Subcutaneous adipose tissue (tissue), 4 donors: ENCODE data around the gene KIRREL3. TPM values are rescaled to one million over a fixed set of nuclear protein-coding genes. Genes with fewer than 3 reads are reported as not detected.

Experiments
- total RNA-seq, 4 donors: library from RNA; depleted of rRNA; stranded (reverse); fragments of >200 nt; gene quantifications; one replicate each; pipeline ENCODE4 v1.1.0, GENCODE V29; 2016
- TF ChIP-seq, protein P1 (sequence below): fragments of 450-650 bp; IDR thresholded peaks from one replicate; pipeline ENCODE4 v1.5.1; 2016; ENCODE audit warnings: low read depth, mild to moderate bottlenecking, control low read depth, antibody characterized with exemption, moderate library complexity

The KIRREL3 gene
- total RNA-seq, 4 donors from 2014 or later: not detected

DNA sequence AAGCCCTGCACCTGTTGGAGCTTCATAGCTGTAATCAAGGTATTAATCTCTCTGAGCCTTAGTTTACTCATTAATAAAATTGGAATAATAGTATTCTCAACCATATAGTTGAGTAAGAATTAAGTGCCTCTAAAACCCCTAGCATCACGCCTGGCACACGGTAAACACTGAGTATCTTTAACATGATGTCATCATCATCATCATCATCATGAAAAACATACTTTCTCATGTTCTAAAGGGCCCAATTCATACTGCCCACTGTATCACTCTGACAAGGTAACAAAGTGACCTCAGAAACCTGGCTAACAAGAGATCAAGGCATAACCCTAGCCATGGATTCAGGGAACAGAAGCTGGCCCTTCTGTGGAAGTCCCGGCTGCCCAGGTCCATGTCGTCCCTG is 58.4 kb downstream of the KIRREL3 start:
- TF ChIP-seq, protein P1, sequence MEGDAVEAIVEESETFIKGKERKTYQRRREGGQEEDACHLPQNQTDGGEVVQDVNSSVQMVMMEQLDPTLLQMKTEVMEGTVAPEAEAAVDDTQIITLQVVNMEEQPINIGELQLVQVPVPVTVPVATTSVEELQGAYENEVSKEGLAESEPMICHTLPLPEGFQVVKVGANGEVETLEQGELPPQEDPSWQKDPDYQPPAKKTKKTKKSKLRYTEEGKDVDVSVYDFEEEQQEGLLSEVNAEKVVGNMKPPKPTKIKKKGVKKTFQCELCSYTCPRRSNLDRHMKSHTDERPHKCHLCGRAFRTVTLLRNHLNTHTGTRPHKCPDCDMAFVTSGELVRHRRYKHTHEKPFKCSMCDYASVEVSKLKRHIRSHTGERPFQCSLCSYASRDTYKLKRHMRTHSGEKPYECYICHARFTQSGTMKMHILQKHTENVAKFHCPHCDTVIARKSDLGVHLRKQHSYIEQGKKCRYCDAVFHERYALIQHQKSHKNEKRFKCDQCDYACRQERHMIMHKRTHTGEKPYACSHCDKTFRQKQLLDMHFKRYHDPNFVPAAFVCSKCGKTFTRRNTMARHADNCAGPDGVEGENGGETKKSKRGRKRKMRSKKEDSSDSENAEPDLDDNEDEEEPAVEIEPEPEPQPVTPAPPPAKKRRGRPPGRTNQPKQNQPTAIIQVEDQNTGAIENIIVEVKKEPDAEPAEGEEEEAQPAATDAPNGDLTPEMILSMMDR: no peak

DNA sequence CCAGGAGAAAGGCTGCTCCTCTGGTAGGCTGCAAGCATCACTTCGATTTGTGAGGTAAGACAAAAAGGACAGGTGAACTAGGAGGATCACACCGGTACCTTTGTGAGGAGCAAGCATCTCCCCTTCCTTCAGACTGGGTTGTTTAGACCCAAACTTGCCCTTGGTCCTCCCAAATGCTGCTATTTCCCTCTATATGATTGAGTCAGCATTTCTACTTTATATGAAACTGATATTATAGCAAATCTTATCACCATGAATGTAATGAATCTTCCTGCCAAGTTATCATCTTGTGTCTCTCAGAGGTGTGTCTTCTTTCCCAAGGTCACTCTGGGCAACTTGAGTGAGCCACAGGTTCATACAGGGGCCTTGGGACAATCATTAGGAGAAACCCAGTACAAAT is 61.0 kb downstream of the KIRREL3 start:
- TF ChIP-seq, protein P1: no peak

DNA sequence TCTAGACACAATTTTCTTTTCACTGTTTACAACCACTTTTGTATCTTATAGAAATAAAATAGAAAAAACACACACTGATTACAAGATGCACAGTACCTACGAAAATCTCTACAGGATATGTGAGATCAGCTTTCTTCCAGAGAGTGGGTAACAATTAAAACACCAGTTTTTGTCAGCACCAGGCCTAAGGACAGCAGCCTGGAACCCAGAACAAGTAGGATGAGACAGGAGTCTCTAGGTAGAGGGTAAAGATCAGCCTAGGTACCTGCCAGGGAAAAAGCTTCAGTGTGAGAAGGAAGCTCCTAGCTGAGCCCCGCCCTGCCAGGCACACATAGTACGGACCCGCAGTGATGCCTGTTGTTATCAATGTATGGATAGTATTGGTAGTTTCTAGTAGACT is 61.9 kb downstream of the KIRREL3 start:
- TF ChIP-seq, protein P1: no peak

DNA sequence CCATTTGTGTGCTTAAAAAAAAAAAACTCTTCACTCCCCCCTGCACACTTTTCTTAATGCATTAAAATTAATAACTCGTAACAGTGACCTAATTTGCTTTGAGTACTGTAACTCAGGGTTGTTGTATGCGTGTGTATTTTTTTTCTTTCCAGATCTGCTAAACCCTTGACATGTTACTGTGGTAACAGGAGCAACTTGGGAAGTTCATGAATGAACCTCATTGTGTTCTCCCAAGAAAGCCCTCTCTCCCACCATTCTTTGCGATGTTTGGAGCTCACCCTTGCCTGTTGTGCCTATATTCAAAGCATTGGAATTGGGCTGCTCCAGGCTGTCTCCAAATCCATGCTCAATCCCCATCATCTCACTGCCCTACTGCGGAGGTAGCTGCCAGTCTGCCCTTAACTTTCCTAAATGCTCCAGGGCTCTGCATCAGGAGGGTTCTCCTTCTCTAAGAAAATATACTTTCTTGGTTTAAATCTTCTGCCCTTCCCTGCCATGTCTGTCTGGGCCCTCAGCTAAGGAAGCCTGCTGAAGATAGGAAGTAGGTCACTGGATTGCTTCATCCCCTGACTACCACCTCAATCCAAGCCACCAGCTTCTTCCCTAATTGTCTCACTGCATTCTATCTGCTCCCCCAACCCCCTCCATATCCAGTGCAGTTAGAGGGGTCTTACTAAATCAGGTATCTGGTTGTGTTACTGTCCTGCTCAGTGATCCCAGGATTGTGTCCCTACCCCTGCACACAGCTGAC is 70.3 kb downstream of the KIRREL3 start:
- TF ChIP-seq, protein P1: no peak

DNA sequence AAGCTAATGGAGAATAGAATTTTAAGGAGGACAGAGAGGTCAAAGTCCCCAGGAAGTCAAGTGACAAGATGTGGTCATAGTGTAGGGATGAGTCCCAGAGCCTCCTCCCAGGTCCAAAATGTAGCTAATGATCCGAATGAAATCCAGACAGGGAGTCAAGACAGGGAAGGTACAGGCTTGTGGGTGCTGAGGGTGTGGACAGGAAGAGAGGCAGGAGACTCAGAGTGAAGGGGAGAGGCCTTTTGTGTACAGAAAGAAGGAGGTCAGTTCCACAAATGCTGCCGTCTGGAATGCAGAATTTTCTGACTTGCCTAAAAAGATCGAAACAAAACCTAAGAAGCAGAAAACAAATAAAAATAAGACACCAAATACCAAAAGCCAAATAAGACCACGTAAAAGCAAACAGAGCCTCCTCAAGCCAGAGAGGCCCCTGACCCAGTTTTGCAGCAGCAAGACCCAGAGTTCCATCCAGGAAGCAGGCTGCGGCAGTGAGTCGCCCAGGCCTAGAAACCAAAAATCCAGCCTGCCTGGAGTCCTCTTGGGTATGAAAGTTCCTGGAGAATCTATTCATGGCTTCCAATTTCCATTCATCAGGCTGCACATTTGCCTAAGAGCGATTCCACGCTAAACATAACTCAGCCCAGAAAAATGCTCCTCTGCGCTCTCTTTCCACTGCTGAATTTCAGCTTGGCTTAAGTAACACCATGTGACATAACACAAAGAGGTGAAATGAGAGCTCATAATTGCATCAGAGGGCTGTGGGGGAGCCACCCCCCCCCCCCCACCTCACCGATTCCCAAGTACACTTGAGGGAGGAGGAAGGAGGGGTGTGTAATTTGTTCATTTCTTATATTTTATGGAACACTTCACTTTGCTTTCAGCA is 71.2 kb downstream of the KIRREL3 start:
- TF ChIP-seq, protein P1: no peak

DNA sequence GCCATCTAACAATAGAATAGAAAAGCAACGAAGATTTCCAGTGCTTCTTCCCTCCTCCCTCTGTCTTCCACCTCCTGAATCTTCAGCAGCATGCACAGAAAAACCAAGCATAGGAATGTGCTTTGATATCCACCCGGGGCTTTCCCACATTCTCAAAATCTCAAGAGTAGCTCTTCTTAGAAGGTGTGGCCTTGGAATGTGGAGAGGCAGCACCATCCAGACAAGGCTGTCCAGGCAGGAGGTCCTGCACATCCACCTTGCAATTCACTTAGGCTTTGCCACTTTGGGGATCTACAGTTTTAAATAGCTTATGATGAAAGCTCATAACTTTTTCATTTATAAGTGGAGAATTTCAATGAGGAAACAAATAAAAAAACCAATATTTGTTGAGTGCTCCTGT is 72.9 kb downstream of the KIRREL3 start:
- TF ChIP-seq, protein P1: no peak

DNA sequence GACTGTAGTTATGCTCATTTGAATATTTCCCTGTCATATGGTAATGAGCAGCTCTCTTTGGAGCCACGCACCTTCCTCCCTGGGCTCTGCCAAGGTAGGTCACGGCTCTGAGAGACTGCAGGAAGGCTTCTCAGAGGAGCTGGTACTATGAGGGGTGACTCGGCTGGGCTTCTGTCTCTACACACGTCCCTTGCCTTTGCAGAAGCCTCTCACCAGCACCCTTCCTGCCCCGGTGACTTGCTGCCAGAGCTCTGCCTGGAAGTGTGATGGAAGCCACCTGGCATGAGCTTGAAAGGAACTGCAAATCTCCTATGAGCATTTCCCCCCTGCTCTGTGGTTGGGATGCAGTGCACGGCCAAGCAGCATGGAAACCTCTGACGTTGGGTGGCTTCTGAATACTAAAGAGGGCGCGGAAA is 74.2 kb downstream of the KIRREL3 start:
- TF ChIP-seq, protein P1: no peak
